ENCODE data around the gene FAM229A. TPM values are rescaled to one million over a fixed set of nuclear protein-coding genes. Genes with fewer than 3 reads are reported as not detected.

FAM229A gene
- total and polyA plus RNA-seq, 4 donors, result 1.6 to 3.3 (median 2.1) TPM

DNA sequence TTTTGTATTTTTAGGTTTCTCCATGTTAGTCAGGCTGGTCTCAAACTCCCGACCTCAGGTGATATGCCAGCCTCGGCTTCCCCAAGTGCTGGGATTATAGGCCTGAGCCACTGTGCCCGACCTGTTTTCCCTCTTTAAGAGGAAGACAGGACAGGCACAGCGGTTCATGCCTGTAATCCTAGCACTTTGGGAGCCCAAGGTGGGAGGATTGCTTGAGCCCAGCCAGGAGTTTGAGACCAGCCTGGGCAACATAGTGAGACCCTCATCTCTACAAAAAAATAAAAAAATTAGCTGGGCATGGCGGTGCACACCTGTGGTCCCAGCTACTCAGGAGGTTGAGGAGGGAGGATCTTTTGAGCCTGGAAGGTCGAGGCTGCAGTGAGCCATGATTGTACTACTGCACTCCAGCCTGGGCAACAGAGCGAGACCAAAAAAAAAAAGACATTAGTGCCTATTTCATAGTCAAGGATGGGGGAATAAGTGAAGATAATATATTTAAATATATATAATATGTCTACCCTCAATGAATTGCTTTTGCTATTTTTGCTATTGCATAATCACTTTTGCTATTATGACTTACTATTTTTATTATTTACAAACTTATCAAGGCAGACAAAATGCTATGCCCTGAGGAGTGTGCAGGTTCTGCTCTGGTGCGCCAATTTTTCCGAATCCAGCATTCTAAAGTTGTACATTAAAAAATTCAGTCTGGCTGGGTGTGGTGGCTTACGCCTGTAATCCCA, 44.0 kb downstream of the FAM229A start:
- WGBS, result 95% methylated on average over 10 of the region's 10 CpGs
- H3K27ac ChIP-seq (ENCODE audit: low read depth in 1 of 2, low read length in 2 of 2), result no peak overlapping the region
- no peaks in the 10 kb centered on the region for H3K9me3 ChIP-seq (ENCODE audit: control insufficient read depth in 4 of 4, low read length in 3 of 4)
- TF ChIP-seq, protein P1, sequence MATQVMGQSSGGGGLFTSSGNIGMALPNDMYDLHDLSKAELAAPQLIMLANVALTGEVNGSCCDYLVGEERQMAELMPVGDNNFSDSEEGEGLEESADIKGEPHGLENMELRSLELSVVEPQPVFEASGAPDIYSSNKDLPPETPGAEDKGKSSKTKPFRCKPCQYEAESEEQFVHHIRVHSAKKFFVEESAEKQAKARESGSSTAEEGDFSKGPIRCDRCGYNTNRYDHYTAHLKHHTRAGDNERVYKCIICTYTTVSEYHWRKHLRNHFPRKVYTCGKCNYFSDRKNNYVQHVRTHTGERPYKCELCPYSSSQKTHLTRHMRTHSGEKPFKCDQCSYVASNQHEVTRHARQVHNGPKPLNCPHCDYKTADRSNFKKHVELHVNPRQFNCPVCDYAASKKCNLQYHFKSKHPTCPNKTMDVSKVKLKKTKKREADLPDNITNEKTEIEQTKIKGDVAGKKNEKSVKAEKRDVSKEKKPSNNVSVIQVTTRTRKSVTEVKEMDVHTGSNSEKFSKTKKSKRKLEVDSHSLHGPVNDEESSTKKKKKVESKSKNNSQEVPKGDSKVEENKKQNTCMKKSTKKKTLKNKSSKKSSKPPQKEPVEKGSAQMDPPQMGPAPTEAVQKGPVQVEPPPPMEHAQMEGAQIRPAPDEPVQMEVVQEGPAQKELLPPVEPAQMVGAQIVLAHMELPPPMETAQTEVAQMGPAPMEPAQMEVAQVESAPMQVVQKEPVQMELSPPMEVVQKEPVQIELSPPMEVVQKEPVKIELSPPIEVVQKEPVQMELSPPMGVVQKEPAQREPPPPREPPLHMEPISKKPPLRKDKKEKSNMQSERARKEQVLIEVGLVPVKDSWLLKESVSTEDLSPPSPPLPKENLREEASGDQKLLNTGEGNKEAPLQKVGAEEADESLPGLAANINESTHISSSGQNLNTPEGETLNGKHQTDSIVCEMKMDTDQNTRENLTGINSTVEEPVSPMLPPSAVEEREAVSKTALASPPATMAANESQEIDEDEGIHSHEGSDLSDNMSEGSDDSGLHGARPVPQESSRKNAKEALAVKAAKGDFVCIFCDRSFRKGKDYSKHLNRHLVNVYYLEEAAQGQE (IDR thresholded peaks at IDR 0.05), result no peak
- TF ChIP-seq, protein P2, sequence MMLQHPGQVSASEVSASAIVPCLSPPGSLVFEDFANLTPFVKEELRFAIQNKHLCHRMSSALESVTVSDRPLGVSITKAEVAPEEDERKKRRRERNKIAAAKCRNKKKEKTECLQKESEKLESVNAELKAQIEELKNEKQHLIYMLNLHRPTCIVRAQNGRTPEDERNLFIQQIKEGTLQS (IDR thresholded peaks at IDR 0.05), result no peak
- TF ChIP-seq RXRA (IDR thresholded peaks at IDR 0.05) (no peak), NR2F2 (IDR thresholded peaks at IDR 0.05) (no peak), YY1 (IDR thresholded peaks at IDR 0.05) (no peak), SP1 (IDR thresholded peaks at IDR 0.05) (no peak), TAF1 (conservative IDR thresholded peaks at IDR 0.05) (no peak), HNF4G (IDR thresholded peaks at IDR 0.05) (no peak), HNF4A (conservative IDR thresholded peaks at IDR 0.05) (no peak)
- no peak for DNase-seq (ENCODE audit: low spot score)
- no peak overlapping the region for H3K4me3 ChIP-seq (ENCODE audit: low read depth in 1 of 3, low read length in 3 of 3)
- peaks cover 9 to 12% (median 10%) of the 10 kb centered on the region in 4 donors for H3K4me1 ChIP-seq (ENCODE audit: control insufficient read depth in 4 of 4, insufficient read depth in 4 of 4, low read length in 3 of 4)
- no peak overlapping the region for H3K9ac ChIP-seq (ENCODE audit: low read depth in 1 of 2, low read length in 2 of 2)
- no peaks in the 10 kb centered on the region for H3K27me3 ChIP-seq (ENCODE audit: control insufficient read depth in 4 of 4, insufficient read depth in 4 of 4, low read length in 3 of 4)
- peaks cover 5 to 12% (median 8%) of the 10 kb centered on the region in 4 donors for H3K36me3 ChIP-seq (ENCODE audit: control insufficient read depth in 4 of 4, insufficient read depth in 3 of 4, low read depth in 1 of 4, low read length in 3 of 4)

DNA sequence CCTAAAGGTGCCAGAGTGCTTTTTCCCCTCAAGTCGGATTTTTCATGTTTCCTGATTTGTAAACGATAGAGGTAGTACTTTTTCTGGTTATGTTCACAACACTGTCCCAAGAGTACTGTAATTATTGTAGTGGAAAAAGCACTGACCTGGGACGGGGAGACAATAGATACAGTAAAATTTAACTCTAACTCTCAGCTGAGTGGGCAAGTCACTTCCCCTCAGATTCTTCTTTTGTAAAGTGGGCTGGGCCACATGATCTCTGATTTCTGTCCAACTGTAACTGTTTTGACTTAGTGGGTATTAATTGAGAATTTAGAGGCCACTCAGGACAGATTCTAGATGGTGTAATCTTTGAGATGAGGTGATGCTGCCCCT, 45.4 kb downstream of the FAM229A start:
- H3K27ac ChIP-seq (ENCODE audit: low read depth in 1 of 2, low read length in 2 of 2), result no peak overlapping the region
- H3K9ac ChIP-seq (ENCODE audit: low read depth in 1 of 2, low read length in 2 of 2), result no peak overlapping the region
- 78% methylated on average over 3 of the region's 3 CpGs for WGBS
- H3K4me3 ChIP-seq (ENCODE audit: low read depth in 1 of 3, low read length in 3 of 3), result no peak overlapping the region
- peaks cover 5 to 12% (median 8%) of the 10 kb centered on the region in 4 donors for H3K36me3 ChIP-seq (ENCODE audit: control insufficient read depth in 4 of 4, insufficient read depth in 3 of 4, low read depth in 1 of 4, low read length in 3 of 4)
- no peak for DNase-seq (ENCODE audit: low spot score)
- TF ChIP-seq RXRA (IDR thresholded peaks at IDR 0.05), result no peak
- TF ChIP-seq, protein P3, sequence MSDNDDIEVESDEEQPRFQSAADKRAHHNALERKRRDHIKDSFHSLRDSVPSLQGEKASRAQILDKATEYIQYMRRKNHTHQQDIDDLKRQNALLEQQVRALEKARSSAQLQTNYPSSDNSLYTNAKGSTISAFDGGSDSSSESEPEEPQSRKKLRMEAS (IDR thresholded peaks at IDR 0.05), result no peak
- TF ChIP-seq, protein P2 (IDR thresholded peaks at IDR 0.05), result no peak
- no peaks in the 10 kb centered on the region for H3K9me3 ChIP-seq (ENCODE audit: control insufficient read depth in 4 of 4, low read length in 3 of 4)
- no peaks in the 10 kb centered on the region for H3K27me3 ChIP-seq (ENCODE audit: control insufficient read depth in 4 of 4, insufficient read depth in 4 of 4, low read length in 3 of 4)
- H3K4me1 ChIP-seq (ENCODE audit: control insufficient read depth in 4 of 4, insufficient read depth in 4 of 4, low read length in 3 of 4), result peaks cover 4 to 9% (median 8%) of the 10 kb centered on the region in 4 donors

DNA sequence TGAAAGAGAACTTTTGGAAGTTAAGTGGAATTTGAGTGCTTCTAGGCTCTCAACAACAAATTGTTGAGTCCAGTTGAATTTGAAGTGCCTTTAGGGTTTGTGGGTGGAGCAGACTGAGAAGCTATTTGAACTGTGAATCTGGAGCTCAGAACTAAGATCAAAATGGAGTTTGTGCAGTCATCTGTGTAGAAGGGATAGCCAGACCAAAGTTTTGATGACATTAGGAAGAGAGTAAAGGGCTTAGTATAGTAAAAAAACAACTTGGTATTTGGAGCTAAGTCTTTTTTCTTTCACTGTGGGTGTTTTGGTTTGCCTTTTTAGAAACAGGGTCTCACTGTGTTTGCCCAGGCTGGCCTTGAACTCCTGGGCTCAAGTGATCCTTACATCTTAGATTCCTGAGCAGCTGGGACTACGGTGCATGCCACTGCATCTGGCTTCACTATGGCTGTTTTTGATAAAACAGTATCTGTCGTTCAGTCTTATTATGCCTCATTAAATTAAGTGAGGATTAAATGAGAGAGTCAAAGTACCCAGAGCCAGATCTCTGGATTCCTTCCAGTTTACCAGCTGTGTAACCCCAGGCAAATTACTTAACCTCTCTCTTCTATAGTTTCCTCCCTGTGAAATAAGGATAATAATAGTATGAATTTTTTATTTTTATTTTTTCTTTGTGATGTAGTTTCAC, 50.4 kb downstream of the FAM229A start:
- H3K4me1 ChIP-seq (ENCODE audit: control insufficient read depth in 4 of 4, insufficient read depth in 4 of 4, low read length in 3 of 4), result peaks cover 6 to 23% (median 16%) of the 10 kb centered on the region in 4 donors
- no peaks in the 10 kb centered on the region for H3K9me3 ChIP-seq (ENCODE audit: control insufficient read depth in 4 of 4, low read length in 3 of 4)
- peaks cover under 1 to 4% (median 3%) of the 10 kb centered on the region in 4 donors for H3K36me3 ChIP-seq (ENCODE audit: control insufficient read depth in 4 of 4, insufficient read depth in 3 of 4, low read depth in 1 of 4, low read length in 3 of 4)
- no peak overlapping the region for H3K9ac ChIP-seq (ENCODE audit: low read depth in 1 of 2, low read length in 2 of 2)
- no peaks in the 10 kb centered on the region for H3K27me3 ChIP-seq (ENCODE audit: control insufficient read depth in 4 of 4, insufficient read depth in 4 of 4, low read length in 3 of 4)
- no peak overlapping the region for H3K27ac ChIP-seq (ENCODE audit: low read depth in 1 of 2, low read length in 2 of 2)
- no peak for DNase-seq (ENCODE audit: low spot score)
- WGBS, result 68% methylated on average over 2 of the region's 2 CpGs
- H3K4me3 ChIP-seq (ENCODE audit: low read depth in 1 of 3, low read length in 3 of 3), result no peak overlapping the region
- no peak for TF ChIP-seq GABPA (IDR thresholded peaks at IDR 0.05 in 1 of 2, conservative IDR thresholded peaks at IDR 0.05 in 1 of 2)
- no peak for TF ChIP-seq JUND (IDR thresholded peaks at IDR 0.05)
- no peak for TF ChIP-seq YY1 (IDR thresholded peaks at IDR 0.05)
- TF ChIP-seq, protein P1 (IDR thresholded peaks at IDR 0.05), result no peak
- TF ChIP-seq RXRA (IDR thresholded peaks at IDR 0.05), result no peak
- TF ChIP-seq, protein P3 (IDR thresholded peaks at IDR 0.05), result no peak
- TF ChIP-seq HNF4A (conservative IDR thresholded peaks at IDR 0.05), result no peak
- TF ChIP-seq, protein P2 (IDR thresholded peaks at IDR 0.05), result no peak
- no peak for TF ChIP-seq FOXA2 (IDR thresholded peaks at IDR 0.05)
- TF ChIP-seq RAD21 (IDR thresholded peaks at IDR 0.05), result no peak
- no peak for TF ChIP-seq TAF1 (conservative IDR thresholded peaks at IDR 0.05)
- TF ChIP-seq NR2F2 (IDR thresholded peaks at IDR 0.05), result no peak
- TF ChIP-seq HNF4G (IDR thresholded peaks at IDR 0.05), result no peak
